Ovary (tissue), 3 donors: ENCODE results near the gene RNF183.

Experiments used
- CTCF ChIP-seq, 3 donors: fragments of 450-650 bp in 2 of 3; fragments of 200-600 bp in 1 of 3; IDR thresholded peaks; one replicate each; pipeline versions ENCODE4 v1.5.1 to v1.8.0; 2016 to 2022; ENCODE audit warnings: antibody characterized with exemption in 3 of 3, mild to moderate bottlenecking in 1 of 3
- POLR2A ChIP-seq: fragments of 450-650 bp; IDR thresholded peaks from one replicate; pipeline ENCODE4 v1.6.1; 2017; ENCODE audit warnings: antibody characterized with exemption, mild to moderate bottlenecking, moderate library complexity
- donor health status: DM: no; HTN: no; CAD: no.

- no peak for TF ChIP-seq POLR2A
- no peak for TF ChIP-seq CTCF (IDR thresholded peaks at IDR 0.05)
These were observed 6.2 kb downstream of the RNF183 start for GRCh38 chr9:113296796-113297558.
